NCI-H2081 (cell line): Measurements from ENCODE around the gene ARCN1.

Experiments
- DNase-seq, 2 experiments: peaks; one replicate each; lab custom pipeline; 2025; lab: John Stamatoyannopoulos, UW

Gene ARCN1

DNA sequence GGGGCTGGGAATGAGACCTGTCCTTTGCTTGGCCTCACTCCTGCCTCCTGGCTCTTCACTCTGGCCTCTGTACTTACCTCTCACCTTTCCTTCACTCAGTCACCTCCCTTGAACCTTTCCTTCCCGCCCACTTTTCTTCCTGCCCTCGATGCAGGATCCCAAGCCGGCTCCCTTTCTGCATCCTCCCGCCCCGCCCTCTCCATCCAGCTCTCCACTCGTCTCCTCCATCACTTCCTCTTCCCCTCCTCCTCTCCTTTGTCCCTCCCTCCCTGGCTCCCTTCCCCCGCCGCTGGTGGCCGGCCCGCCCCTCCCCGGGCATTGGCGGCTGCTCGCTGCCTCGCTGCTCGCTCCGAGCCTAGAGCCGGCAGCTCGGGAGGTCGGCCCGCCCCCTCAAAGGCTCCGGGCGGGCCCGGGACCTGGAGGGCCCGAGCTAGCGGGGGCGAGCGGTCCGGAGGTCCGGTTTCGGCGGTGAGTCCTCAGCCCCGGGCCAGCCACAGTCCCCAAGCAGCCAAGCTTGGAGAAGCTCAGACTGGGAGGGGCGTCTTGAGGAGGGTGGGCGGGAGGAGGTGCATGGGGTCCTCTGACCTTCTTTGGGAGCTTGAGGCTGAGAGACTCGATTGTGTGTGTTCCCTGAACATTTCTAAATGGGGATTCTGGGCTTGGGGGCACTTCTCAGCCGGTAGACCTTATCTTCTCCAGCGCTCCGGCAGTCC is 49.0 kb downstream of the ARCN1 start:
- DNase-seq: peak; percentile 89 to 90

DNA sequence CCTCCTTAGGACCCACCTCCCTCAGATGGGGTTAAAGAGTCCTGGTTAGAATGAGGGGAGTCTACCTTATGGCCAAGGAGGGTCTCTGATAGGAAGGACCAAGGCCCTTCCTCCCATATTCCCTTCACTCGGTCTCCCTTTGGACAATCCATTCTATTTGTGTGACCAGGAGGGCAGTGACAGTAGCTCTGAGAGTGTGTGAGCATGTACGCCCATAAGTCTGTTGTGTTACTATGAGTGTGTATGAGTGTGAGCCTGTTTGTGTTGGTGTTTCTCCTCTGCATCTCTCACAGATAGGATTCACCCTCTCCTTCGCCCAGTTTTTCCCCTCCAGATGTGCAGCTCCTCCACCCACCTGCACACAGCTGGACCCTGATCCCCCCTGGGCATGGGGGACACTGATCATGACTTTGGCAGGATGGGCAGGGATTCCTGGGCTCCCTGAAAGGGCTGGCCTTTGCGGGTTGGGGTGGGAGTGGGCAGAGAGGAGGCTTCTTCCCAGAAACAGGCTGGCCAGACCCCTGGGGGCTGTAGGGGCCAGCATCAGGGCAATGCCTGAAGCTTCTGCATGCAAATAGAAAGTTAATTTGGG is 49.7 kb downstream of the ARCN1 start:
- DNase-seq: no peak

DNA sequence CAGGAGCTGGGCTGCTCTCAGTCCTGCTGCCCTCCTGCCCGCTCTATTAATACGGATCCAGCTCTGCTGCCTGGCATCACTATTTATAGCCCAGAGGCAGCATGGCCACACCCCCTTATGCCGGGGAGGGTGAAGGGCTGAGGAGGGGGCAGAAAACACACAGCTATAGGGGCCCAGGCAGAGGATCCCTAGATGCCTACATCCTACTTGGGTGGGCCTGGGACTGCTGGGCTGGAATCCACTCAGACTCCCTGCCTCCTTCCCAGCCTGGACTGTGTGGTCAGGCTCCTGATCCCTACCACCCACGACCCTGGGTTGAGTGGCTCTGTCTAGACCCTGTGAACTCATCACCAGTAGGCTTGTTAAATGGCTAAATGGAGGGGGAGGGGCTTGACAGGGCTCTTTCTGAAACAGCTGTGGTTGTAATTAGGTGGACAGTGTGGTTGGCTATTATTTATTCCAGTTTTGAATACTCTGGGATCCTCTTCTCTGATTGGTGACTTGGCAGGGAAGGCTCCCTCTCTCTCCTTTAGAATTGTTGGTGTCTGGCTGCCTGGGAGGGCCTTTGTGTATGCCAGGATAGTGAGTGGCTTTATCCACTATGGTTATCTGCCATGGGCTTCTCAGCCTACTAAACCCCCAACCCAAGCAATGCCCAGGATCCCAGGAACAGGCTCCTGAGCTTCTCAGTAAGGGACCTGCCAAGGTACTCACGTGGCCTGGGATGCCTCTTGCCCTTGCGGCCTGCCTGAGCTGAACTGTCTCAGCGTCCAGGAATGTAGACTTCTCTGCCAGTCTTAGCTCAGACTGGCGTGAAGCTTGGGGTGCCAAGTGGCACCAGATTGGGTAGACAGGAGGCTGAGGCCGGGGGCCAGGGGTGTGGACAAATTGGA is 50.4 kb downstream of the ARCN1 start:
- DNase-seq: peak; percentile 63 to 78

DNA sequence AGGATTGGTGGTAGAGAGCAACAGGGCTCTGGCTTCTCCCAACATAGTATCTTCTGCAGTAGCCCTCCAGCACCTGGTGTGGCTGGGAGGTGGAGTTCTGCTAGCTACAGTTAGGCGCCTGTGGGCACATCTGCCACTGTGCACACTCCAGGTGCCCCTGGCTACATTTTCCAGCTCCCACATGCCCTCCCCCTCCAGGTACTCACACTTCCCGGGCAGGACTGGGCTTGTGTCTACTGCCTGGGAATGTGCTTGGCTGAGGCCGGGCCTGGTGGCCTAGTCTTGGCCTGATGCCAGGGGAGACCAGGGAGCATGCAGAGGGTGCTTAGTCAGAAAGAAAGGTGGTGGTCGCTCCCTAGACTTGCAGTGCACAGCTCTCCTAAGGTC is 51.1 kb downstream of the ARCN1 start:
- DNase-seq: peak; percentile 92 to 97

DNA sequence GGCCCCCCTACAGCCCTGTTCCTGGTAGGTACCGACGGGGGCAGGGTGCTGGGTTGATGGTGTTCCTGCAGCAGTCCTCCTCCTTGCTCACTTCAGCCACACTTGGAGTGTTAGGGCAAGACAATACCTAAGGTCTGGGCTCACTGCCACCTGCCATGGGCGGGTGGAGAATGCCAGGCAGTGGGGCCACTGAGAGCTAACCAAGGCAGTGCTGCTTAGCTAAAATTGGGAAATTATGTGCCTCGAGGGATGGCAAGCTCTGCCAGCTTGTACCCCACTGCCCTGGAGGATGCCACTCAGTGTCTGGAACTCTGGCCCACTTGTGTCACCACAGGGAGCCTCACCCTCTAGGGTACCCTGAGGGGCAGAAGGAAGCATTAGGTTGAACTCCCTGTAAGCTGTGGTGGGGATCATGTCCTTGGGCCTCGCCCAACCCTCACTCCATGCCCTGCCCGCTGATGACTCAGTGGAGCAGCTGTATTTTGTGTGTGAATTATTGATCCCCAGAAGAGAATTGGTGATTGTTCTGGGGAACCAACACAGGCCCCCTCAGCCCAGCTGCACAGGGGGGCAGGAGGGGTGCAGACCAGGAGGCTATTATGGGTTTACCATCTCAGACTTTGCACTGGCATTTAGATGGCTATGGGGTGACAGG is 53.0 kb downstream of the ARCN1 start:
- DNase-seq: peak in 1 of 2 experiments; percentile 33

- peak; percentile 54 to 85 for DNase-seq
These were observed 53.8 kb downstream of the ARCN1 start for GRCh38 chr11:118625976-118626375.

DNA sequence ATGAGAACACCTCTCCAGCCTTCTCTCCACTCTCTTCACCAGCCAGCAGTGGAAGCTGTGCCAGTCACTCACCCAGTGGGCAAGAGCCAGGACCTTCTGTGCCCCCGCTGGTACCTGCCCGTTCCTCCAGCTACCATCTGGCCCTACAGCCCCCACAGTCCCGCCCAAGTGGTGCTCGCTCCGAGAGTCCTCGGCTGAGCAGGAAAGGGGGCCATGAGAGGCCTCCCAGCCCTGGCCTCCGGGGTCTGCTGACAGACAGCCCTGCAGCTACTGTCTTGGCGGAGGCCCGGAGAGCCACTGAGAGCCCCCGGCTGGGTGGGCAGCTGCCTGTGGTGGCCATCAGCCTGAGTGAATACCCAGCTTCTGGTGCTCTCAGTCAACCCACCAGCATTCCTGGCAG is 55.4 kb downstream of the ARCN1 start:
- DNase-seq: no peak

GRCh38 chr11:118628031-118628430 is 55.8 kb downstream of the ARCN1 start:
- no peak for DNase-seq

DNA sequence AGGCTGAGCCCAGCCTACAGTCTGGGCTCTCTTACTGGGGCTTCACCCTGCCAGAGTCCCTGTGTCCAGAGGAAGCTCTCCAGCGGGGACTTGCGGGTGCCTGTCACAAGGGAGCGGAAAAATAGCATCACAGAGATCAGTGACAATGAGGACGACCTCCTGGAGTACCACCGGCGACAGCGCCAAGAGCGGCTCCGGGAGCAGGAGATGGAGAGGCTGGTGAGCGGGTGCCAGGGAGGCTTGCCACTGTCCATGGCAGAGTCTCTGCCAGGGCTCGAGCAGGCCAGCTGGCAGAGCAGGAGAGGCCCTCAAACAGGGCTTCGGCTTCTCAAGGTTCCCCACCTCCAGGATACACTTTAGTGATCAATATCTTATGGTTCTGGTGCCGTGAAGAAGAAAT is 56.2 kb downstream of the ARCN1 start:
- DNase-seq: no peak

DNA sequence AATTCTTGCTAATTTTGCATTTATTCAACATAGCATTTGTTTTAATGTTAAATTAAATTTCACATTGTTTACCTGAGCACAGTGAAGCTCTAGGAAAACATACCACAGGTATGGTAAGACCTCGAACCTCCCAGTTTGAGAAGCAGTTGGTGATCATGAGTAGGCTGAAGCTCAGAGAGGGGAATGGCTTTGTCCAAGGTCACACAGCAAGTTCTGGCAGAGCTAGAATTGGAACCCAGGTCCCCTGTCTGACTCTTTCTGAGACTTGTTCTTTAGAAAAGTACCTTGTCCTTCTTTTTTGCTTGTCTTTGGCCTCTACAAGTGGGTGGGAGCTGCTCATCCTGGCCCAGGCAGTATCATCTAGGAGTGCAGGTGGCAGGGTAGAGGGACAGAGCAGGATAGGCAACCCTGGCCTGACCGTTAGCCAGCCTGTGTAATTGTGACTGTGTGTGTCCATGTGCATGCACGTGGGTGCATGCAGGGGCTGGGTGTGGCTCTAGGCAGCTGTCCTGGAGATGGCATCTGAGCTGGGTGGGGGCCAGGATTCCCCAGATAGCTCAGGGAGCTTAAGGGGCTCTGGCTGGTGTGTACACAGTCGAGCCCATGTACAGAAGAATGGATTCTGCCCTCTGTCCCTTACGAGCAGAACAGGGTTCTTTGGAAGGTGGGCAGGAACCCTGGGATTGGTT is 56.8 kb downstream of the ARCN1 start:
- DNase-seq: no peak

DNA sequence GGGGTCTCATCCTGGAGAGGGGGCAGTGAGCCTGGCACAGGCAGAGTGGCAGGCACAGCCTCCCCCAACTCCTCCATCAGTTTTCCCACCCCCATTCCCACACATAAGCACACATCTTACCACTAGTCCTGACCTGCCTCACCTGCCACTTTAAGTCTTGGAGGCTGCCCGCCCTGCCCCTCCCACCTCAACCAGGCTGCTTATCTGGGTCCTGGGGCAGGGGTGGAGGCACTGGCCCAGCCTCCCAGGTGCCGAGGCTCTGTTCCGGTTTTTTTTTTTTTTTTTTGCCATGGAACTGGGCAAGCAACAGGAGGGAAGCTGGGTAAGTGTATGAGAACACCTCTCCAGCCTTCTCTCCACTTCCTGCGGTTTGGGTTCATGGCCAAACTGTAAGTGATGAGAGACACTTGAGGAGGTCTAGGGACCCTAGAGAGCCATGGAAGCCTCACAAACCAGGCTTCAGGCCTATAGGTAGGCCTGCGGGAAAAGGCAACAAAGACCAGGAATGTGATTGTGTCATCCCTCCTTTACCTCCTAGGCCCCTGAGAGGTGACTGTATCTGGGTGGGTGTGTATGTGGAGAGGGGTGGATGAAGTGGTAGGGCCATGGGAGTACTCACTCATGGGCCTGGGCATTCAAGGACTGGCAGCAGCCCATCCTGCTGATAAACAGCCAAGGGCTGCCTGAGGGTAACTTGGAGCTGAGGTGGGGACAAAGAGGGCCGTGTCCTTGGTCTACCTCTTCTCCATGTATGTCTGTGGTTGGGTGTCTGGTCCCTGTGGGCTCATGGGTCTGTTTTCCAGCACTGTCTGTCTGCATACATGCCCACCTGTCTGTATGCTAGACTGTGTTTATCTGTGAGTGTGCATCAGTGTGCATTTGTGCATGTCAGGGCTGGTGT is 57.8 kb downstream of the ARCN1 start:
- no peak for DNase-seq

DNA sequence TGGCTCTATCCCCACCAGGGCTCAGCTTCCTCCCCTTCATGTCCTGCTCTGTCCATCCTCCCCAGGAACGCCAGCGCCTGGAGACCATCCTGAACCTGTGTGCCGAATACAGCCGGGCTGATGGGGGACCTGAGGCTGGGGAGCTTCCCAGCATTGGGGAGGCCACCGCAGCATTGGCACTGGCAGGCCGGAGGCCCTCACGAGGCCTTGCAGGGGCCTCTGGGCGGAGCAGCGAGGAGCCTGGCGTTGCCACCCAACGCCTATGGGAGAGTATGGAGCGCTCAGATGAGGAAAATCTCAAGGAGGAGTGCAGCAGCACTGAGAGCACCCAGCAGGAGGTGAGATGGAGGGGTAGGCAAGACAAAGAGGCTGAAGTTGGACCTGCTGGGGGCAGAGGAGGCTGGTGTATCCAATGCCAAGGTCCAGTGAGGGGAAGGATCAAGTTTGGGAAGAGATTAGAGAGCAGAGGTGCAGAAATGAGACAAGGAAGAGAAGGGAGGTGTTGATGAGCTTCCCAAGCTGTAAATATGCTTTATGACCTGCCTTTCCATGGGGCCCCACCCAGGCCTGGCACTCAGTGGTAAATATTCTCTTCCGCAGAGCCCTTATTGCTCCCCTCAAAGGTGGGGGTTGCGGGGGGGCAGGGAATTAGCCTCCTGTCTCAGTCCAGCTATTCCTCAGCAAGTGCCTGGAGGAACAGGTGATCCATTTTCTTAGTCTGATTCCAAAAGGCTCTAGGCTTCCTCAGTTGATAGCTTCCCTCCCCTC is 59.1 kb downstream of the ARCN1 start:
- DNase-seq: no peak

GRCh38 chr11:118632577-118633318 is 60.5 kb downstream of the ARCN1 start:
- DNase-seq: no peak

DNA sequence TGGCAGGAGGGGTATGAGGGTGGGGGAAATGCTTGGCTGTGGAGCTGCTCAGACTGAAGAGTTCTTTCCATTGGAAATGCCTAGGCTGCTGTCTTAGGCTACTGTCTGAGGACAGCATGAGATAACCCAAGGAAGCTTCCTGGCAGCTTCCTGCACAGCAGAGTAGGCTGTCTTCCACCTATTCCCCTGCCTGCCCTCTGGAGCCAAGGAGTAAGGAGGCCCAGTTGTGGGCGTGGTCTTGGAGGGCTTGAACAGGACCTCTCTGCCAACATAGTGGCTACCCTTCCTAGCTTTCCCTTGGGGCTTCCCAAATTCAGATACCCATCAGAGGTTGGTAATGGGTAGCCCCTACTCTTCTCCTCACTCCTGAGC is 61.1 kb downstream of the ARCN1 start:
- DNase-seq: no peak

DNA sequence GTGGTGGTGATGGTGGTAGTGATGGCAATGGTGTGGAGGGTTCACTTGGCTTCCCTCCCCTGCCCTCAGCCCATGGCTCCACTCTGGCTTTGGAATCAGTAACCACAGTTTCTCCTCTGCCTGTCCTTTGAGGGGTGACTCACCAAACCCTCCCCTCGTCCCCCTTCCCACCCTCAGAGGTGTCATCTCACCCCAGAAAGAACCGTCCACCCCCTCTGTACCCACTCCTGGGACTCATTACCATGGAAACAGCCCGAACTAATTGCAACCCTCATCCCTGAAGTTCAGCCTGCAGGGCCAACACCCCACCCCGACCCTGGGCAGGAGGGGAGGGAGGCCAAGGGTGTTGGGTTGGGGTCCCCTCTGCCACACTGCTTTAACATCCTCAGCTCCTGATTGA is 61.8 kb downstream of the ARCN1 start:
- no peak for DNase-seq

DNA sequence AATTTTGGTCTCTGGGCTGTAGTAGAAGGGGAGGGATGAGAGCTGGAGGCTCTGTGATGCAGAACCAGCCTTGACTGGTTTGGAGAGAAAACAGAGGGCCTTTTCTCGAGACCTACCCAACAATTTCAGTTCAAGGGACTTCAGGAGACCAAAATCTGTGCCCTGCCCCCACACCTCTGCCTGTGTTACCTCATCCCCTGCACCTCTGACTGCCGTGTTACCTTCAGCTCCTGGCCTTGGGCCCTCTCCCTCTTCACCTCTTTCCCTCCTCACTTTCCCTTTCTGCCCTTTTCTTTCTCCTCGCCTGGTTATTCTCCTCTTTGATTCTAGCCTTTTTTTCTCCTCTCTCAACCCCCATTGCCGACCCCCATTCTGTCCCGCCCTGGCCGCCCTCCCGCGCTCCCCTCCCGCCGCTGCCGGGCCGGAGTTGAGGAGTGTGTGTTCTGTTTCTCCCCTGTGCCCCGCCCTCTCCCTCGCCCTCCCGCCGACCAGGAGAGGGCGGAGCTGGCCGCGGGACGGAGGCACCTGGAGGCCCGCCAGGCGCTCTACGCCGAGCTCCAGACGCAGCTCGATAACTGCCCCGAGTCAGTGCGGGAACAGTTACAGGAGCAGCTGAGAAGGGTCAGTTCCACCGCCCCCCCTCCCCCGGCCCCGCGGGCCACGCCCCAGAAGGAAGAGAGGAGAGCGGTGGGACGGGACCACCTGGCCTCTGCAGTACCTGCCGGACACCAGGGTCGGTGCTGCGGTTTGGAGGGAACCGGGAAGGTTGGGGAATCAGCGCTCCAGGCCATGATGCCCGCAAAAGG is 62.4 kb downstream of the ARCN1 start:
- DNase-seq: peak; percentile 84 to 86

DNA sequence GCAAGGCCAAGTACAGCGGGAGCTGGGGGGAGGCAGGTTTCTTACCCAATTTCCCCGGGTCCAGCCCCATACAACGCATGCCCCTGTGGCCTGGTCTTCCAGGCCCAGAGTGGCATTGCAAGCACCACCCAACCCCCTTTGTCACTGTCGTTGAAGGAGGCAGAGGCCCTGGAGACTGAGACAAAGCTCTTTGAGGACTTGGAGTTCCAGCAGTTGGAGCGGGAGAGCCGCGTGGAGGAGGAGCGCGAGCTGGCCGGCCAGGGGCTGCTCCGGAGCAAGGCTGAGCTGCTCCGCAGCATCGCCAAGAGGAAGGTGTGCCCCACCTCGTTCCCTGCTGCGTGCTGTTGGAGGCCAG is 63.0 kb downstream of the ARCN1 start:
- no peak for DNase-seq

DNA sequence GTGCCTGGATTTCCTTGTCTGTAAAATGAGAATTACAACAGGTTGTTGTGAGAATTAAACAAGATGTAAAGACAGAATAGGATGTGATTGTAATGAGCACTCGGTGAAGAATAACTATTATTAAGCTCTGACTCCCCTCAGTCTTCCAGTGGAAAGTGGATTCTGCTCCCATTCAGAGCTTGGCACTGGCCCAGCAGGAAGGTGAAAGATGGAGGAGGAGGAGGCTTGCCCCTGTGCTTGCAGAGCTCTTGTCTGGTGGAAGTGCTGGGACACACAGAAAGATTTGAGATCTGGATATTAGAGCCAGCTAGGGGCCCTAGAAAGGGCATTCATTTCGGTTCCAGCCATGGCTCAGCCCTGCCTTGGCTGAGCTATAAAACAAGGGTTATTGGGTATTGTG is 63.4 kb downstream of the ARCN1 start:
- DNase-seq: no peak
